Islet of Langerhans (tissue), 1 donor: ENCODE measurements around the gene CPPED1.

Experiments used
- FAIRE-seq: peaks from one replicate; lab custom pipeline; 2011; peaks lifted over from hg19 to GRCh38; lab: Jason Lieb, UNC

CPPED1 gene

GRCh38 chr16:12680531-12680930 lies 123.2 kb downstream of the CPPED1 start:
- no peak for FAIRE-seq

- FAIRE-seq, result no peak
Observed at GRCh38 chr16:12679660-12680272, 123.9 kb downstream of the CPPED1 start.

GRCh38 chr16:12678983-12679382 lies 124.7 kb downstream of the CPPED1 start:
- FAIRE-seq, result no peak

DNA sequence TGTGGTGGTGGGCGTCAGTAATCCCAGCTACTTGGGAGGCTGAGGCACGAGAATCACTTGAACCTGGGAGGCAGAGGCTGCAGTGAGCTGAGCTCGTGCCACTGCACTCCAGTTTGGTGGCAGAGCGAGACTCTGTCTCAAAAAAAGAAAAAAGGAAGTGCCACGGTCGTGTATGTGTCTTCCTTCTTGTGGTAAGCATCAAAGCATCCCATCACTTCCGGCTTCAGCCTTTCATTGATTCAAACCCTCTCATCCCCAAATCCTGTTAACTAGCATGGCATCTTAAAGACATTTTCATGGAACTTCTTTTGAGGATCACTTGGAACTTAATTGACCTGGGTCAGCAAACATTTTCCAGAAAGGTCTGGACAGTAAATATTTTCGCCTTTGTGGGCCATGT lies 126.2 kb downstream of the CPPED1 start:
- no peak for FAIRE-seq

DNA sequence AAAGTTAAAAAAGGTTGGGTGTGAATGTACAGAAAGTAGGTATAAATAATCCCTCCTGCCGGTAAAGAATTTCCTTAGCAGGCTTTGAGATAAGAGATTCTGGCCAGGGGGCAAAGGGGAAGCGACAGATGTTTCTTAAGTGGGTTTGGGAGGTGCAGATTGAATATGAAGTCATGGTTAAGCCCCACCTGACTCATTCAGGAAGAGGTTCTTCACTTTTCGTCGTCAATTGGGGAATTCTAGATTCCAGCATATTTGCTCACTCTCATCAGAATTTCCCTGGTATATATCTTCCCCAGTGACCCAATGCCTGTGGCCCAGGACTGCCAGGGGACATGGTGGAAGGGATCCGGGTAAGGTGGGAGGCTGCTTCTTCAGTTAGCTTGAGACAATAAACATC lies 127.8 kb downstream of the CPPED1 start:
- FAIRE-seq, result no peak

GRCh38 chr16:12675046-12675445 lies 128.6 kb downstream of the CPPED1 start:
- no peak for FAIRE-seq

DNA sequence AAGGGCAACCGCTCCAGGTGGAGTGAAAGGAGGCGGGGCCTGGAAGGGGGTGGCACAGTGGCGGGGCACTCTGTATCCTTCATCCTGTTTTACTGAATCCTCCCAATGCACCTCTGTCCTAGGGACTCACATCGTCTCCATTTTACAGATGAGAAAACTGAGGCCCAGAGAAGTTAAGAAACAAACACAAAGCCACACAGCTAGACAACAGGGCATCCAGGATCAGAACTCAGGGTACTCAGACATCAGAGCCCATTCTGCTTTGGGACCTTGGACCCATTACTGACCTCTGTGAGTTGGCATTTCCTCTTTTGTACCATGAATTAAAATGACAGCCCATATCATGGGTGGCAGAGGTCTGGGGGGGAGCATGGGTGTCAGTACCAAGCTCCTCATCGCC lies 129.2 kb downstream of the CPPED1 start:
- no peak for FAIRE-seq

- FAIRE-seq, result no peak
Observed at GRCh38 chr16:12674071-12674470, 129.6 kb downstream of the CPPED1 start.

GRCh38 chr16:12673466-12673865 lies 130.2 kb downstream of the CPPED1 start:
- no peak for FAIRE-seq

- no peak for FAIRE-seq
Observed at GRCh38 chr16:12672986-12673385, 130.7 kb downstream of the CPPED1 start.

- no peak for FAIRE-seq
Observed at GRCh38 chr16:12669908-12670307, 133.8 kb downstream of the CPPED1 start.

DNA sequence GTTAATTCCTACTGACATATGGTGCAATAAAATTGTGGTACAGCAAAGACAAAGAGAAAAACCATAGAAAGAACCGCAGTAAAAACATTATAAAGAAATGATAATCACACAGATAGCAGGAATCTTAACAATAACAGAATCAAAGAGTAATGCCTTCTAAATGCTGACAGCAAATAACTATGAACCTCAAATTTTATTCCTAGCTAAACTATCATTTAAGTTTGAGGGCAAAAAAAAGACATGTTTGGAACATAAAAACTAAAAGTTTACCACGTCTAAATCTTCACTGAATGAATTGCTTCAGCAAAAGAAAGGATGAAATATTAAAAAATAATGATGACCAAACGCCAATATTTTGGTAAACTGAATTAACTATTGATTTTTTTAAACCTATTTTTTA lies 135.8 kb downstream of the CPPED1 start:
- no peak for FAIRE-seq

- FAIRE-seq, result no peak
Observed at GRCh38 chr16:12664164-12664733, 139.4 kb downstream of the CPPED1 start.

DNA sequence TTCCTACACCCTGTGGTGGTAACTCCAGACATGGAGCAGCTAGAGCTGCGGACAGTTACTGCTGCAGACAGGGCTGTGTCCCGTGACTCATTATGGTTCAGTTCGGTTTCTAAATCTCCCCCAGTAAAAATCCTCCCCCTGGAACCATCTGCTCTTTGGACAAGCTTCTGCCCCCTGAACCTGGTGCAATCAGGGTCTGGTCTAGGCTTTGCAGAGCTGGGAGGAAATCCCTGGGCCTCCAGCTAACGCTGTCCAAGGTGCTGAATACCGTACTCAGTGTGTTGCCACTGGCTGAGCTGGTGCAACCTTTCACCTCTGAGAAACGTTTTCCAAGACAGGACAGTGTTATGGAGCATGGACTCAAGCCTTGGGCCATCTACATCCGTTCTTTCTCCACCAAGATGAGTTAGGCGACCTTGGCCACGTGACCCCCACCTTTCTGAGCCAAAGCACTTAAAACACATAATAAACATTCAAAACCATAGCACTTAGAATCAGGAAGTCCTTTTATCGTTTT lies 142.0 kb downstream of the CPPED1 start:
- FAIRE-seq, result no peak

GRCh38 chr16:12659871-12660270 lies 143.8 kb downstream of the CPPED1 start:
- FAIRE-seq, result no peak

DNA sequence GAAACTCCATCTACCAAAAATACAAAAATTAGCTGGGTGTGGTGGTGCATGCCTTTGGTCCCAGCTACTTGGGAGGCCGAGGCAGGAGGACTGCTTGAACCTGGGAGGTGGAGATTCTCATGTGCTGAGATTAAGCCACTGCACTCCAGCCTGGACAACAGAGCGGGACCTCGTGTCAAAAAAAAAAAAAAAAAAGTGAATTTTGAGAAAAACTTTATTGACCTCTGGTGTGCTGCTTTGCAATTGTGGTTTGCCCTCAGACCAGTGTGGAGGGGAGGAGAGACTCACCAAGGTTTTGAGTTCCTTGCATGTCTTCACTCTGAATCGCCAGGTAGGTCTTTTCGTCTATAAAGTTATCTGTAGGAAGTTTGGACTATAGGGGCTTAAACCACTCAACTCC lies 145.2 kb downstream of the CPPED1 start:
- FAIRE-seq, result no peak

- FAIRE-seq, result no peak
Observed at GRCh38 chr16:12655537-12655936, 148.2 kb downstream of the CPPED1 start.

- no peak for FAIRE-seq
Observed at GRCh38 chr16:12653820-12654392, 149.8 kb downstream of the CPPED1 start.

DNA sequence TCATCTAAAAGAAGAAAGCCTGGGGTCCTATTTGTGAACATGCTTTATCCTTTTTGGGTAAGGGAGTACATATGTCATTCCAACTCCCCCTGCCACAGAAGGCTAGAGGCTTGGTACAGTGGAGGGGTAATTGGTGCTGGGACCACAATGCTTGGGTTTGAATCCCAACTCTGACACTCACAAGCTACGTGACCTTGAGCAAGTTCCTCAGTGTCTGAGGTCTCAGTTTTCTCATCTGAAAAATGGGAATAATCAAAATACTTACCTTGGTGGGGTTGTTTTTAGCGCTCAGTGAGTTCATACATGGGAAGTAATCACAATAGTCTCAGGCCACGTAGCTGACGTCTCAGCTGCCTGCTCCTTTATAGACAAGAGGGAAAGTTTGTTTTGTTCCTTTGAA lies 150.8 kb downstream of the CPPED1 start:
- no peak for FAIRE-seq

DNA sequence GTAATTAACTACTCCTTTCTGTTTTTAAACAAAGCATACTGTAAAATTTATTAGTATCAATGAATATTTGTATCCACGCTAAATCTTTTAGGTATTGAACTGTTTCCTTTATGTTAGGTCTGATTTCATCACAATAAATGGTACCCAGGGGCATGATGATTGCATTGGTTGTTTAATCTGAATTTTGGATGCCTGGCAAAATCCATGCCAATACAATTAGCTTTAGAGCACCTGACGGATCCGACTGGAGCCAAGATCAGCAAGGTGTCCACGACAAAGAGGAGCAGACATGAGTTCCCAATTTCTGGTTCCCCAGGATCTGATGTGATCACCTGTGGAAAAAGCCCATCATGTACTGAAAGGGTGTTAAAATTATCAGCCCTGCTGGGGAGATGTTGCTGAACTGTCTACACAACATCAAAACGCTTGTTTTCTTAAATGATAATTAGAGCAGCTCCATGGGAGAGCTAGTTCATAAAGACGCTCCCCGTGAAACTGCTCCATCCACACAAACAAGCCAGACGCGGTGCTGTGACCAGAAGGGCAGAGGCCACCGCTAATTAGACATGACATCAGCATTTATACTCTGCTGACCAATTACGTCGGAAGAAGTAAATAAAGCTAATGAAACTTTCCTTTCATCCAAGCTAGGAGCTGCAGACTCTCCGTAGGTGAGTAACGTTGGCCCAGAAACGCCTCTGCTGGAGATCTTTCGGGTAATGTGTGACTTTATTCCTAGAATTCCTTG lies 151.7 kb downstream of the CPPED1 start:
- no peak for FAIRE-seq

GRCh38 chr16:12649356-12649755 lies 154.3 kb downstream of the CPPED1 start:
- no peak for FAIRE-seq

DNA sequence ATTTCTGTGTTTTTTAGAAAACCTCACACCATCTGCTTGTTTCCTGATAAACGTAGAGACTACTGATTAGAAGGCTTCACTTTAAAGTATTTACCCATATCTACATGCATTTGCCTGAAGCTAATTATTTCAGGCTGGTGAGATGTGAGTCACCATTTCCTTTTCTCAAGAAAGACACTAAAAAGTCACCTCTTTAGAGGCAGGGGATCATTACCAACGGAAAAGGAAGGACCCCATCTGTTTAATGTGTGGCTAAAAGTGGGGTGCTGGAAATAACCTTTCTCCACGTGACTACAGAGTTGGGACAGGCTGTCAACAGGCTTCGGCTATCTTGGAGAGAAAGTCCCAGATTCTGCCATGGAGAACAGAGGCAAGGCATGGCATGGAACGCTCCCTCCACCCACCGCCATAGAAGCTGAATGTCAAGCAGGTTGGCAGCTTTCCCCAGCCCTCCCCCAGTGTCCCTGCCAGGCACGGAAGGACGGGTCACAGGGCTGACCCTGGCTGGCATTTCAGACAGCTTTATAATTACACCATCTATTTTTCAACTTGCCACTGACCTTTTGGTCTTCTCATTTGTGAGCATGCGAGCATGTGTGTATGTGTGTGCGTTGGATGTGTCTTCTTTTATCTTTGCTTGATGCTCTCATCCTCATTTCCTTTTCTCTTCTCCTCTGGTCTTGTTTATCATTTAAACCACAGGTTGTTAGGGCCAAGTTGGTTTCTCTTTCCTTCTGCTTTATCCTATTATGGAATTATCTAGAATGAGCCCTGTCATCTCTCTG lies 157.0 kb downstream of the CPPED1 start:
- FAIRE-seq, result no peak
